T-helper 1 cell (primary cell): ENCODE results near the gene SPACDR.

Experiments used
- DNase-seq, 5 donors: peaks; one replicate each; pipeline ENCODE4 v3.0.0-alpha.2; 2012 to 2020

The SPACDR gene

DNA sequence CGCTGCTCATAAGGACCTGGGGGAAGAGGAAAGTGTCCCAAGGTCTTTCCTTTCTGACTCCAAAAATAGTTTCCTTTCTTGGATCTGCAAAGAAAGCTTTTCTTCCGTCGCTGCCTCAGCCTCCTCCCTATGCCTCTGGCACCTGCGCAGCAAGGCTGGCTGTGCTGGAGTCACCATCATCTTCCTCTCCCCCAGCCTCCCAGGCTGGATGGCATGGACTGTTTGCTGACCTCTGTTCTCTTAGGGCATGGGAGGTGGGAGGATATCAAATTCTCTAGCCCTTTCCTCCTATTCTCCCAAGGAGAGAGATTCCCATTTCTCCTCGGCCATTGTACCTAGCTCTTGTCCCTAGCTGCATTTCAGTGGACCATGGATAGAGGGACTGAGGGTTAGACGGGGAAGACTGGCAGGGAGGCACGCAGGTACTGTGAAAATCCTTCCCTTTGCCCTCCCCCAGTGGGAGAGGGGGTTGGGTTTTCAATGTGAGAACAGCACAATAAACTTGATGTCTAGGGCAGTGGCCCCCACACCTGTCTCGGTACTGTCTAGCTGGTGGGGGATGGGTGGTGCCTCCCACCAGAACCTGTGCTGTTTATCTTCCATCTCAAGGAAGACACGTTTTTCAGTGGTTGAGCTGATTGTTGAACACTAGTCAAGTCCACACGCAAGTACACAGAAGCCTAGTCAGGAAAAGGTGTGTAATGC is 30.3 kb downstream of the SPACDR start:
- DNase-seq = no peak

DNA sequence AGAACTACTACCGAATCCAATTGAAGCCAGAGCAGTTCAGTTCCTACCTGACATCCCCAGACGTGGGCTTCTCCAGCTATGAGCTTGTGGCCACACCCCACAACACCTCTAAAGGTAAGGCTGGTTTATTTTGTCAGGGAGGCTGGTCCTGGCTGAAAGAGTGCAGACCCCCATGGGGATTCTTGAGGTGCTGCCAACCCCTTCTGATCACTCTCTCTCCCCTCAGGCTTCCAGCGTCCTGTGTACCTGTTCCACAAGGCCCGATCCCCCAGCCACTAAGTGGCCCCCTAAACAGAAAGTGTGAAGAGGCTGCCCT is 30.8 kb downstream of the SPACDR start:
- no peak for DNase-seq

- no peak for DNase-seq
These were observed 31.3 kb downstream of the SPACDR start for GRCh38 chr7:100432621-100433275.

GRCh38 chr7:100432053-100432452 is 32.0 kb downstream of the SPACDR start:
- DNase-seq = no peak

DNA sequence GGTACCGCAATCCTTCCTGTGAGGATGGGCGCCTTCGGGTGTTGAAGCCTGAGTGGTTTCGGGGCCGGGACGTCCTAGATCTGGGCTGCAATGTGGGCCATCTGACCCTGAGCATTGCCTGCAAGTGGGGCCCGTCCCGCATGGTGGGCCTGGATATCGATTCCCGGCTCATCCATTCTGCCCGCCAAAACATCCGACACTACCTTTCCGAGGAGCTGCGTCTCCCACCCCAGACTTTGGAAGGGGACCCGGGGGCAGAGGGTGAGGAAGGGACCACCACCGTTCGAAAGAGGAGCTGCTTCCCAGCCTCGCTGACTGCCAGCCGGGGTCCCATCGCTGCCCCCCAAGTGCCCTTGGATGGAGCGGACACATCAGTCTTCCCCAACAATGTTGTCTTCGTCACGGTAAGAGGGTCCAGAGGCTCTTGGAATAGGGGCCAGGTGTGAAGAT is 32.7 kb downstream of the SPACDR start:
- DNase-seq = no peak

- DNase-seq = peak; percentile 22 to 54 (median 28)
These were observed 33.4 kb downstream of the SPACDR start for GRCh38 chr7:100430493-100431285.

DNA sequence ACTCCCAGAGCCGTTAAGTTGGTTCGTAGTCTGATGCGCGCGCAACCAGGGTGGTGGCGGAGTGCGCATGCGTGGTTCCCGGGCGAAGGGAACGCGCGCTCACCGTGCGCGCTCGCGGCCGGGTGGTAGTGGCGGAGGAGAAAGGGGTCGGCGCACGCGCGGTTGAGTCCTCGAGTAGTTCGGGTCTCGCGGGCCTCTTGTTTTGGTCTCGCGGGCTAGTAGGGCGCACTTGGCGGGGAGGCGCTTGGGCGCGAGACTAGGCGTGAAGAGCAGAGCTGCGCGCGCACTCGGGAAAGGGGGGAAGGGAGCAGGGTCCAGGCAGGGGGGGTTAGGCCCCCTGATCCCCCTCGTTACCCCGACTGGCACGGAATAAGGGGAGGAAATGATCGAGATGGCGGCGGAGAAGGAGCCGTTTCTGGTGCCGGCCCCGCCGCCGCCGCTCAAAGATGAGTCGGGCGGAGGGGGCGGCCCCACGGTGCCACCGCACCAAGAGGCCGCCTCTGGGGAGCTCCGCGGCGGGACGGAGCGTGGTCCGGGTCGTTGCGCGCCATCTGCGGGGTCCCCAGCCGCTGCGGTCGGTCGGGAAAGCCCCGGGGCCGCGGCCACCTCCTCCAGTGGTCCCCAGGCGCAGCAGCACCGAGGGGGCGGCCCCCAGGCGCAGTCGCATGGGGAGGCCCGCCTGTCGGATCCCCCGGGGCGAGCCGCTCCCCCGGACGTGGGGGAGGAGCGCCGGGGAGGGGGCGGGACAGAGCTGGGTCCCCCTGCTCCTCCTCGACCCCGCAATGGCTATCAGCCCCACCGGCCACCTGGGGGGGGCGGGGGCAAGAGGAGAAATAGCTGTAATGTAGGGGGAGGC is 34.2 kb downstream of the SPACDR start, which contains the start of gene MEPCE:
Gene MEPCE, plus strand, starts transcription at position 195 of the 856 bp plus-strand sequence. Its CDS starts 188 bp downstream, at position 383.
- DNase-seq = peak; percentile 88 to 96 (median 94)

DNA sequence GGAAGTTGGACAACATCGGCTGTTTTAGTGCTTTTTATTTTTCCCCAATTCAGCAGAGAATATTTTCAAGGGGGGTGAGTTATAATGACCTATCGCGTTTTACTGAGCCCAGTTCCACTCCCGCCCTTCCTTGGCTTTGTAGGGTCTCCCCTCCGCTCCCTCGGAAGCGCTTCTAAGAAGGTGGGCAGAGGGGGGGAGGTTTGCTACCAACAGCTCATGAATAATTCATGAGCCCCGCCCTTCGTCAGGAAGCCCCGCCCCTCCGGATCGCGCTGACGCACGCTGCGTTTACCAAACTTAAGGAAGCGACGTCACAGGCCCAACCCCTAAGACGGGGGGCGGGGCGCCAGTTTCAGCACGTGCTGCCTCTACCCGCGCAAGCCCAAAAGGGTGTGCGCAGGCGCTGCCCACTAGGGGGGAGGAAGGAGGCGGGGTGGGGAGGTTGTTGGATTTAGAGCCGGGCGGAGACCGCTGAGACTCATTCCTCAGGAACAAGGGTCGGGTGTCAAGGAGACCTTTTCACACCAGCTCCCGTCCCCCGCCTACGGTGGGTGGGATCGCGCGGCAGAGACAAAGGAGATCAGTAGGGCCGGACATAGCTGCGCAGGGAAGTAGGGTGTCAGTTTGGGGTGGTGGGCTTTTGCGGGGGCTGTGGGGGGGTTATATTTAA is 35.0 kb downstream of the SPACDR start:
- DNase-seq = peak; percentile 100

- DNase-seq = peak; percentile 93 to 98 (median 94)
These were observed 35.7 kb downstream of the SPACDR start, which contains the start of gene ZCWPW1 for GRCh38 chr7:100428199-100428966. Gene ZCWPW1 (minus strand): TSS chr7:100428703. CDS start chr7:100420649, 8,054 bp downstream.

GRCh38 chr7:100427762-100428198 is 36.3 kb downstream of the SPACDR start:
- DNase-seq = no peak

GRCh38 chr7:100426516-100426915 is 37.5 kb downstream of the SPACDR start:
- no peak for DNase-seq

- DNase-seq = no peak
These were observed 38.7 kb downstream of the SPACDR start for GRCh38 chr7:100425347-100425746.

DNA sequence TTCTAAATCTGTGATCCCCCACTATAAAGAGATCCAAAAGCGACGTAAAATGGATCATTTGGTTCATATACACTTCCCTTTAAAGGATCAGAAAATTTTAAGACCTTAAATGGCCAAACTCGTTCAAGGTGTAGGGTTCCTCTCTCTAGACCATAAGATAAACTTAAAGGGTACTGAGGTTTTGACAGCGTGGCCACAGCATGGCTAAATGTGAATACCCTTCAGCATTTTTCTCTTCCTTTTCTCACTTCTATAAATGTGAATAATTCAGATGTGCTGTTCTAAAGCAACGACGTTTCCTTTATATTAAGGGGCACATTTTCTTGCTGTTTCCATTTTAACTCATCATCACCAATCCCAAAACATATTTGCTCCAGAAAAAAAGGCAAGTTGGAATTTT is 40.7 kb downstream of the SPACDR start:
- DNase-seq = no peak

DNA sequence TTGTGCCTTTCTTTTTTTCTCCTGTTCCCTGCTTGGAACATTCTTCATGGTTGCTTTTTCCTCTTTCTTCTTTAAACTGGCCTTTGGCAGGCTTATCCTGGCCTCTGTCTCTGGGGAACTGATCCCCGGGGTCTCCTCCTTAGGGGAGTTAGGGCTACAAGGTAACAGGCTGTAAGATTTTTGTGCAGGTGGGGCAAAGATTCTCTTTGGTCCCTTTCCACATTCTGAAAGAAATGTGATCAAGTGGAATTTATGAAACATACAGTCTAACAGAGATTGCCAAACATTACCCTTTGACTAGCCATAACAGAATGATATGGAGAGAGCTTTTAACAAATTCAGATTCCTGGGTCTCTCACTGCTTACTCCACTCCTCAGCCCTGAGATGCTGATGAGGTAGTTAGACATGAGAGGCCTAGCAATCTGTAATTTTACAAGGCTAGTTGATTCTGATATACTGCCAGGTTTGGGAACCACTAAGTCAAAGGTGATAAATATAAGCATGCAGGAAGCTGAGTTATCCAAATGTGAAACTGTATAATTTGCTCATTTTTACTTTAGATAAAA is 44.3 kb downstream of the SPACDR start:
- no peak for DNase-seq

- DNase-seq = no peak
These were observed 45.0 kb downstream of the SPACDR start for GRCh38 chr7:100418930-100419659.

GRCh38 chr7:100415448-100415847 is 48.6 kb downstream of the SPACDR start:
- DNase-seq = no peak

DNA sequence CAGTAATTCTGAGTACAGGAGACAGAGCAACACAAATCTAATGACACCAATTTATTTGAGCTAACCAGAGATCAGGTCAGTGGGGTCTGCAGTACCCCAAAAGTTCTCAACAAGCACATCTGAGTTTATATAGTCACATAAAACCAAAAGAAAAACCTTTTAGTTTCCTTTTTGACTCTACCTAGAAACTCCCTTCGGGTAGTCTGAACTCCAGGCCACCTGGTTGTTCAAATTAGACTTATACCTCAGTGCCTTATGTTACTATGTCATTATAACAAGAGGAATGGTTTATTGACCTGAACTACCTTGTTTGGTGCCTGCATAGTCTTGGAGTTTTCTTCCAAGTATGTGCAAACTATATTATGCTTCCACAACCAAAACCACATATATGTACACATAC is 50.2 kb downstream of the SPACDR start:
- no peak for DNase-seq

DNA sequence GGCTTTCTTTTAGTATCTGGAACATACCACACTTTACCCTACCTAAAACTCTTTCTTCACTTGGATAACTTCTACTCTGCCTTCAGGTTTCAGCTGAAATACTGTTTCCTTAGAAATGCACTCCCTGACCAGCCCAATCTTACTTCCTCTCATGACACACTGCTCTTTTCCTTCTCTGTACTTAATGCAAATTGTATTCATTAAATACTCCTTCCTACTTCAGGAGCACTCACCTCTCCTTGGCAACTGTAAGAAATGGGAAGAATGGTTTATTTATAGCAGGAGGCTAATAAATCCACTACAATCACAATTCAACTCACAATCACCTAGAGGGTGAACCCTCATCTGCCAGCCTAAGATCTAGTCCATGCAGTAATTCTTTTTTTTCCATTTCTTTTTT is 50.7 kb downstream of the SPACDR start:
- no peak for DNase-seq

DNA sequence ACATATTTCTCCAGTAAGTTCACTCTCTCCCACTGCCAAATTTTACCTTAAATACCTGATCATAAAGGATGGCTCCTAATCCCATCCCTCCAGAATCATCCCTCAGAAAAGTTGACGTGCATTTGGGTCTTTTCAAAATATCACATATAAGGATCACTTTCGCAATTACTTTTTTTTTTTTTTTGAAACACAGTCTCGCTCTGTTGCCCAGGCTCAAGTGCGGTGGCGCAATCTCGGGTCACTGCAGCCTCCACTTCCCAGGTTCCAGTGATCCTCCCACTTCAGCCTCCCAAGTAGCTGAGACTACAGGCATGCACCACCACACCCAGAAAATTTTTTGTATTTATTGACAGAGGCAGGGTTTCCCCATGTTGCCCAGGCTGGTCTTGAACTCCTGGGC is 53.0 kb downstream of the SPACDR start:
- no peak for DNase-seq
